Cardiac fibroblast (primary cell): Measurements from ENCODE around the gene BDNF.
"Not testable (repeated sequence)": the region's sequence is repeated elsewhere in the genome, so short reads cannot be mapped to it uniquely, and the experiment has no call there.

ENCODE experiments used
- DNase-seq, 2 donors: peaks; one replicate each; pipeline versions ENCODE4 v3.0.0 to v3.0.0-alpha.2; 2010; ENCODE audit warnings: low read depth in 2 of 2
- H3K4me3 ChIP-seq, 2 donors: replicated peaks in 1 of 2; 1 replicate in 1 of 2; 2 replicates in 1 of 2; pipeline ENCODE4 v1.5.1; 2011; ENCODE audit warnings: low read depth in 2 of 2, low read length in 2 of 2, mild to moderate bottlenecking in 2 of 2, moderate library complexity in 1 of 2
- TF ChIP-seq, protein P1 (sequence below): IDR thresholded peaks from one replicate; pipeline ENCODE4 v1.5.1; 2011; ENCODE audit warnings: low read depth, mild to moderate bottlenecking, low read length, inconsistent platforms

Gene BDNF

GRCh38 chr11:27642954-27643353, 57.3 kb downstream of the BDNF start:
- TF ChIP-seq, protein P1, sequence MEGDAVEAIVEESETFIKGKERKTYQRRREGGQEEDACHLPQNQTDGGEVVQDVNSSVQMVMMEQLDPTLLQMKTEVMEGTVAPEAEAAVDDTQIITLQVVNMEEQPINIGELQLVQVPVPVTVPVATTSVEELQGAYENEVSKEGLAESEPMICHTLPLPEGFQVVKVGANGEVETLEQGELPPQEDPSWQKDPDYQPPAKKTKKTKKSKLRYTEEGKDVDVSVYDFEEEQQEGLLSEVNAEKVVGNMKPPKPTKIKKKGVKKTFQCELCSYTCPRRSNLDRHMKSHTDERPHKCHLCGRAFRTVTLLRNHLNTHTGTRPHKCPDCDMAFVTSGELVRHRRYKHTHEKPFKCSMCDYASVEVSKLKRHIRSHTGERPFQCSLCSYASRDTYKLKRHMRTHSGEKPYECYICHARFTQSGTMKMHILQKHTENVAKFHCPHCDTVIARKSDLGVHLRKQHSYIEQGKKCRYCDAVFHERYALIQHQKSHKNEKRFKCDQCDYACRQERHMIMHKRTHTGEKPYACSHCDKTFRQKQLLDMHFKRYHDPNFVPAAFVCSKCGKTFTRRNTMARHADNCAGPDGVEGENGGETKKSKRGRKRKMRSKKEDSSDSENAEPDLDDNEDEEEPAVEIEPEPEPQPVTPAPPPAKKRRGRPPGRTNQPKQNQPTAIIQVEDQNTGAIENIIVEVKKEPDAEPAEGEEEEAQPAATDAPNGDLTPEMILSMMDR, result no peak
- H3K4me3 ChIP-seq, result no peak overlapping the region
- DNase-seq, result no peak

GRCh38 chr11:27640954-27641353, 59.3 kb downstream of the BDNF start:
- TF ChIP-seq, protein P1, result no peak
- H3K4me3 ChIP-seq, result no peak overlapping the region
- DNase-seq, result no peak

GRCh38 chr11:27635567-27636037, 64.7 kb downstream of the BDNF start:
- no peak for DNase-seq
- TF ChIP-seq, protein P1, result no peak
- no peak overlapping the region for H3K4me3 ChIP-seq

DNA sequence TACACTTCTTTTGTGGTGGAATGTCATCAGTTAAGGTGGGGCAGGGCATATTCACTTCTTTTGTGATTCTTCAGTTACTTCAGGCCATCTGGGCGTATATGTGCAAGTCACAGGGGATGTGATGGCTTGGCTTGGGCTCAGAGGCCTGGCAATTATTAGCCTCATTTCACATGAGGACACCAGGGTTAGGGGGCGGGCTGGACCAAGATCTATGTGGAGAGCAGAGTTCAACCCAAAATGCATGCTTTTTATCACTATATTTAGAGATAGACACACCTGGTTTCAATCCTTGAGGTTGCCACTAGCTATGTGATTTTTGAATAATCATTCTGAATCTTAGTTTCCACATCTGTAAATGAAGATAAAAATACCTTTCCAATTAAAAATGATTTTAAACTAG, 65.5 kb downstream of the BDNF start:
- DNase-seq, H3K4me3 ChIP-seq: not testable (repeated sequence)

- DNase-seq, H3K4me3 ChIP-seq: not testable (repeated sequence)
These were observed 66.0 kb downstream of the BDNF start for GRCh38 chr11:27634282-27634681.

GRCh38 chr11:27629023-27629422, 71.2 kb downstream of the BDNF start:
- H3K4me3 ChIP-seq, DNase-seq: not testable (repeated sequence)

DNA sequence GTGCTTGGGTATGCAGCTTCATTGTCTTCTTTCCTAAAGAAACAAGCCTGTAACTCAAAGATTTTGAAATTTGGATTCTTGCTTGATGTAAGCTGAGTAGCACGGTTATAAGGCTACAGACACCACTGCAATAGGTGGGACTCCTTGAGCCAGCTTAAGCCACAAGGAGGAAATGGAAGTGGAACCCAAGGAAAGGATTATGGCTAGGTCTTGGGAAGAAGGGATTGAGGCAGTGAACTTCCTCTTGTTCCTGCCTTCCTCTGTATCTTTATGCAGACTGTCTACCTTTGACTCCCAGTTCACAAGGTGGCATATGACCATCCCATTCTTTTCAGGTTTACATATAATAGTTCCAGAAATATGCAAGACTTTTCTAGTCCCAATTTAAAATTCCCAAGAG, 72.3 kb downstream of the BDNF start:
- TF ChIP-seq, protein P1, result no peak
- DNase-seq, result no peak
- no peak overlapping the region for H3K4me3 ChIP-seq

DNA sequence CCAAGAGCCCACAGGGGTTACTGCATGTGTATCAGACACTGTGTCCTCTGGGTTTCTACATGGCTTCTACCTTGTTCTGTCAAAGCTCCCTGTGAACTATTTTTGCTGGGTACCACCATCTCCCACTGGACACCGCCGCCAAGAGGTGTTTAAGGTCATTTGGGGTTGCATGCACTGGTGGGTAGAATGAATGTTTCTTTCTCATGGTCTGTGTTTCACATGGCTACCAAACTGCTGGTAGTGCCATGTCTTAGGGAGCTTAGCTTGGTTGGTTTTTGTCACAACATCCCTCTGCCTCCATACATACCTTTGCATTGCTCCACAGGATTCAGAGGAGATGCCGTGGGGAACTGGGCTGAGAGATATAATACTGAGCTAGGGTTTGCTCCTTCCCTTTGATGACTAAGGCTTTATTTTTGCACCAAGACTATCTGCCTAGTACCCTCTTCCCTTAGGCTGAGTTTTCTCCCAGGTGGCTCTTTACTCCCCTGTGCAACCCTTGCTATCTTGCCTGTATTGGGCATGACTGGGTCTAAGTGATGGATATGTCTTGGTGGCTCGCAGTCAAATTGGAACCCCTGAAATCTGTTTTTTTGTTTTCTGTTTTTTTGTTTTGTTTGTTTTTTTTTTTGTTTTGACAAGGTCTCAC, 73.2 kb downstream of the BDNF start:
- TF ChIP-seq, protein P1, result no peak
- H3K4me3 ChIP-seq, result no peak overlapping the region
- DNase-seq, result no peak
